ENCODE measurements around the gene SCAMP4.

Gene SCAMP4

DNA sequence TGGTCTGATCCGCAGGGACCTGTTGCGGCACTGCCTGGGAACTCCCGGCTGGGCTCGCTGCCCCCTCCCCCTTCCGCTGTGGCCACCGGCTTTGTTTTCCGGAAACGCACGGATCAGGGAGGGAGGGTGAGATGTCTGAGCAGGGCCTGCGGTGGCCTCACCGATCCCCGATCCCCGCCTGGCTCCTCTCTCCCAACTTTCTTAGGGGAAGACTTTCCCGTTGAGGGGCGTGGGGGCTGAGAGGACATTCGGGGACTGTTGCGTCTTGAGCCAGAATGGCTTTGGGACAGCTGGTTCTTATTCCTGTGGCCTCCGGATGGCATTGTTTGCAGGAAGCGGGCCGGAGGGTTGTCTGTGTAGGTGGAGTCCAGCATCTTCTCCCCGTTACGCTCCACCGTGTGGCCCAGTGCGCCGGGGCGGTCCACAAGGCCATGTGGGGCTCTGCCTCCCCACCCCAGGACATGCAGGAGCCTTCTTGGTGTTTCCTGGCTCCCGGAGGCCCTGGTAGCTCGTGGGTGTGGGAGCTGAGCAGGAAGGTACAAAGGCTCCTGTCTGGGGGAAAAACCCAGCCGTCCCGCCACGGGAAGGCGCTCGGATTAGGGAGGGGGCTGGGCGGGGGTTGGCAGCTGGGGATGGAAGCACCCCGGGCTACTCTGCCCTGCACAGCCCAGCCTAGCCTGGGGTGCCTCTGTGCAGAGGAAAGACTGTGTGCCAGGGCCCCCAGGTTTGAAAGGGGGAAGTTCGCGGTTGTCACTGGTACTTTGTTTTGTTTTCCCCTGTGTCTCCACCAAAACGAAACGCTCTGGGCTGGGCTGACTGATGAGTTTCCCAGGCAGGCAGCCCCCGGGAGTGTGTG, 37.1 kb downstream of the SCAMP4 start:
- peak in 1 of 2 donors; percentile 42 for DNase-seq

DNA sequence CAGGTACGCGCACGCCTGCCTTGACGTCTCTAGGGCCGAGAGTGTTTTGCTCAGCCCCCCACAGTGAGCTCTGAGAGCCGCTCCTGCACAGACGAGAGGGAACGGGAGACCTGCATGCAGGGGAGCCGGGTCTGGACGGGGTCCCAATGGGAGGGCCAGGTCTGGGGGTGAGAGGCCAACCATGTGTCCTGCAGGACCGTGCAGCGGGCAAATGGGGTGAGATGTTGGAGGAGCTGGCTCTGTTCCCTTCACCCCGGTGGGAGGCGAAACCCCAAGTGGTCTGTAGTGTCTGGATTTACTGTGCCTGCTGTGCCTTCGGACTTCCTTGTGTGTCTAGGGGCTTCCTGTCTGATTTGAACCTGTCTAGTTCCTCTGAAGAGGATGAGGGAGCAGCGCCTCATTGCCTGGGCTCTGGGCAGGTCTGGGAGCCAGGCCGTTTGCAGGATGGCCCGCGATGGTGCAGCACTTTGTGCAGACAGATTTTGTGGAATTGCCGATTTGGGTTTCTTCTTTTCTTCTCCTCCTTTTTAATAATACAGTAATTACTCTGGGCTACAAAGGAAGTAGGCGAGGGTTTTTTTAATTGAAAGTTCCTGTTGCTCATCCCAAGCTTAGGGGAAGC, 37.8 kb downstream of the SCAMP4 start:
- DNase-seq = no peak

- DNase-seq = no peak
These were observed 38.5 kb downstream of the SCAMP4 start for GRCh38 chr19:1943661-1944087.

- no peak for DNase-seq
These were observed 39.1 kb downstream of the SCAMP4 start for GRCh38 chr19:1944088-1944915.

GRCh38 chr19:1944916-1945561, 39.8 kb downstream of the SCAMP4 start:
- DNase-seq = no peak

GRCh38 chr19:1945899-1946298, 40.7 kb downstream of the SCAMP4 start:
- no peak for DNase-seq

DNA sequence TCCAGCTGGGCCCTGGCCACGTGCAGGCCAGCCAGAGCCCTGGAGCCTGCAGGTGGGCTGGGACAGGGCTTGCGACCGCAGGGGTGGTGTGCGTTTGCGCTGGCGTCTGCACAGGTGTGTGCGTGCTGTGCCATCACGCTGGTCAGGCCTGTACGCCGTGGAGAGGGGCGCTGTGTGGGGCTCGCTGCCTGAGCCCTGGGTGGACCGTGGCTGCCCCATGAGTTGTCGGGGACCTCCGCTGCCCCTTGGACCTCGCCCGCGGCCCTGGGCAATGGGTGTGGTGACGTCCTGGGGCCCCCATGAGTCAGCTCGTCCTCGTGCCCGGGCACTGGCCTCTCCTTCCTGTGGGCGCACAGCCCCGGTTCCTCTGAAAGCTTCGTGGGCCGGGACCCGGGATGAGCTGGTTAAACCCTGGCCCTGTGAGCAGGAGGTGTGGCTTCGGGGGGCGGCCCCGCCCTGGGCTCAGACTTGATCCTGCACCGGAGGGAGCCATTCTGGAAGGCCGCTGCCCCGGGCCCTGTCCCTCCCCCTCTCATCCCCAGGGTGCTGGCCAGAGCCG, 42.5 kb downstream of the SCAMP4 start:
- no peak for DNase-seq

DNA sequence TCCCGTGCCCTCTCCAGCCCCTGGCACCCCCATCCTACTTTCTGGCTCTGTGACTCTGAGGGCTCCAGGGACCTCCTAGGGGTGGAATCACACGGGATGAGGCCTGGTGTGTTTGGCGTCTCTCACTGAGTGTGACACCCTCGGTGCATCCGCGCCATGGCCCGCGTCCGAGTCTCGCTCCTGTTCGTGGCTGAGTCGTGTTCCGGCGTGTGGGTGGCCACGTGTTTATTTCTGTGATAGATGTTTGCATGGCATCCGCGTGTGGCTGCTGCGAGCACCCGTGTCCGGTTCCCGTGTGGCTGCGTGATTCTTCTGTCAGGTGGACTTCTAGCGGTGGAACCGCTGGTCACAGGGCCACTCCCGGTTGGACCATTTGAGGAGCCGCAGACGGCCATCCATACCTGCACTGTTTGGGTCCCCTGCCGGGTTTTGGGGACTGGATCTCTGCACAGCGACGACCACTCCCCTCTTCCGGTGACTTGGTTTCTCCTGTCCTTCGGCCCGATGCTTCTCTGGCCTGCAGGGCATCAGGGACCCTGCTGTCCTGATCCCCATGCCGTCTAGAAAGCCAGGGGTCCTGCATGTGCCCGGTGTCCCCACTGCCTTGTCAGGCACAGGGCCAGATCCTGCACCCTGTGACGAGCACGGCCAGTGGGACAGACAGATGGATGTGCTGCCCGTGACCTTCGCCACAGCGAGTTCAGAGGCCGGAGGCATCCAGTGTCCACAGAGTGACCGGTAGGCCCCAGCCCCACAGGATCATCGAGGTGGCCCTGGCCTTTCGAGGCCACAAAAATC, 44.3 kb downstream of the SCAMP4 start:
- DNase-seq = no peak

DNA sequence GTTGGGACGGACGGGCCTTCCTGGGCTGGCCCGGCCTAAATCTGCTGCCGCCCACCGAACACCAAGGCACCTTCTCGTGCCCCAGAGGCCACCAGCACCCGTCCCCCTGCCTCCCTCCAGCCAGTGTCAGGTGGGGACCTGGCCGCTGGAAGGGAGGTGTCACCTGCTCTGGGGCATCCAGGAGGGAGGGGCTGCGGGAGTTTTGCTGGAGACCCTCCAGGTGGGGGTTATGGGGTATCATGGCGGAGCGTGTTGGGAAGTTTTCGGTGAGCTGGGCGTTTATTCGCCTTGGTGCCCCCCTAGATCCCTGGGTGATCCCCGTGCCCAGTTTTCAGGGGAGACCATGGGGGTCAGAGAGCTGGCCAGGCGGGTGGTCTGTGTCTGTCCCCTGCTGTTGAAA, 45.4 kb downstream of the SCAMP4 start:
- DNase-seq = no peak

DNA sequence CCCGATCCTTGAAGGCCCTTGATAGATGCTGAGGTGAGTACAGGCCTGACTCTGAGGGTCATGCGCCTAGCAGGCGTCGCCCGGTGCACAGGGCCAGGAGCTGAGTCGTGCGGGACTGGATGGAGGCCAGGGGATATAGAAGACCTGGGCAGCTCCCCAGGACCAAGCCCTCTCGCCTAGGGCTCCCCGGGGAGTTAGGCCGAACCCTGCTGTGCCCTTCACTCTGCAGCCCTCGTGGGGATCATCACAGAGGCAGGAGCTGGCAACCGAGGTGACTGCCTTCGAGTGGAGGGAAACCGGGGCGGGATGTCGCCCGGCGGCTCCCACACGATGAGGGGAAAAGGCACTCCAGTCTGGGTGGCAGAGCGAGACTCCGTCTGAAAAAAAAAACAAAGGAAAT, 47.4 kb downstream of the SCAMP4 start:
- no peak for DNase-seq

- DNase-seq = no peak
These were observed 47.8 kb downstream of the SCAMP4 start for GRCh38 chr19:1953037-1953436.

GRCh38 chr19:1953441-1954094, 48.4 kb downstream of the SCAMP4 start:
- no peak for DNase-seq

DNA sequence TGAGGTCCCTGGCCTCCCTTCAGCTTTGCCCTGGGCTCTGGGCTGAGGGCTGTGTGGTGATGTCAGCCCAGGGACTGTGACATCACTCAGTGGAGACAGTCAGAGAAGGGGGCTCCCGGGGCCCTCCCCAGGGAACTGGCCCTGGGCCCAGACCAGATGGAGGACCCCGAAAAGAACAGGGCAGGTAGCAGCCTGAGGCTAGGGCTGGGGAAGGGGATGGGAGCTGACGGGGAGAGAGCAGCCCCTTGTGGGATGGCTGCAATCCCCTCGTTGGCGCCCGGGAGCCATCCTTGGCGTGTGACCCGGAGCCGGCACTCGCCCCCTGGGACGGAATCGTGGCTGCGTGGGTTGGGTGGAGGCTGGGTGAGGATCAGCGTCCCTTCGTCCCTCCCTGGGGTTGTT, 49.3 kb downstream of the SCAMP4 start:
- no peak for DNase-seq

GRCh38 chr19:1955171-1956121, 50.2 kb downstream of the SCAMP4 start:
- no peak for DNase-seq

DNA sequence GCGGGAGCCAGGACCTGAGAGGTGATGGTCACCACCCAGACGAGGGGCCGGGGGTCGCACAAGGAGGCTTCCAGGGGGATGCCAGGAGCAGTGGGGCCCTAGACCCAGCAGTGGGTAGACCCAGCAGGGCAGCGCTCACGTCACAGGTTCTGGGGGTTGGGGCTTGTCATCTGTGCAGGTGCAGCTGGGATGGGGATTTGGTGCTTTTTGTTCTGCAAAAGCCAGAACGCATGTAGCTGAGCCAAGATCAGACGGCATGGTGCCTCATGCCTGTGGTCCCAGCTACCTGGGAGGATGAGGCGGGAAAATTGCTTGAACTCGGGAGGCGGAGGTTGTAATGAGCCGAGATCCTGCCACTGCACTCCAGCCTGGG, 50.9 kb downstream of the SCAMP4 start:
- no peak for DNase-seq

- DNase-seq = peak; percentile 75 to 85
These were observed 51.8 kb downstream of the SCAMP4 start for GRCh38 chr19:1956868-1957492.

- no peak for DNase-seq
These were observed 52.5 kb downstream of the SCAMP4 start for GRCh38 chr19:1957562-1958248.

DNA sequence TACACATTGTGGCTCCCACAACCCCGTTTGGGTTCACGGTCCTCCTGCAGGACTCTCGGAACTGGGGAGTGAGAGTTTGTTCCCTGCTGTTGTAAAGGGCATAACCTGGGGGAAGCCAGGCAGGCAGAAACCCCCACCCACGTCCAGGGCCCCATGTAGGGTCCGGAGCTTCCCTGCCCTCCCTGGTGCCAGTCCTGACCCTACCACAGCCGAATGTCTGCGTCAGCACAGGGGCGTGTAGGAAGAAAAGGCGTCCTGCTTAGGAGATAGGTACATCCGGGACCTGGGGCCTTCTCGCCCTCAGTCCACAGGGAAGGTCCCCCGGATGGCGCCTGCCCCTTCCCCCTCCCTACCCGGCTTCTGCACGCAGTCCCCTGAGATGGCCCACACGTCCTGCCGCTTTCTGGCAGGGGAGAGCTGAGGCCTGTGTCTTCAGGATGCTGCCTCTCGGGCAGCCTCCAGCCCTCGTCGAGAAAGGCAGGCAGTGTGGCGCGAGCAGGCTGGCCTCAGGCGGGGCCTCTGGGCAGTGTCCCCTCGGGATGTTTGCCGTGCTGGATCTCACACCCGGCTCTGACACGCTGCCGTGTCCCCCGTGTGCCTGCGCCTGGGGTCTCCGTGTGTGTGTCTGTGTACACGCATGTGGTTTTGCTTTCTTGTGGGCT, 54.9 kb downstream of the SCAMP4 start:
- no peak for DNase-seq

Measured in hippocampal formation (tissue), 2 donors.